Neural cell (in vitro differentiated cells): ENCODE results near the gene DENND5B. TPM values are rescaled to one million over a fixed set of nuclear protein-coding genes. Genes with fewer than 3 reads are reported as not detected.

ENCODE experiments used
- H2AFZ ChIP-seq: fragments of 200-600, 300-800 bp; sonication (generic), shearing (Covaris generic); 2 replicates; pipeline ENCODE4 v1.6.0; 2014; ENCODE audit warnings: low read depth, mild to moderate bottlenecking, antibody characterized with exemption, low read length, moderate library complexity
- H3F3A ChIP-seq: fragments of 200-600 bp; shearing (Covaris generic); 2 replicates; pipeline ENCODE4 v1.6.1; 2016; ENCODE audit warnings: mild to moderate bottlenecking, moderate library complexity, mixed read lengths, antibody characterized with exemption, low read length; ENCODE audit not compliant: insufficient read depth, poor library complexity, severe bottlenecking
- H3K27ac ChIP-seq: fragments of 200-600, 300-800 bp; sonication (generic), shearing (Covaris generic); 2 replicates; pipeline ENCODE4 v1.5.1; 2014; ENCODE audit warnings: mild to moderate bottlenecking, low read length, moderate library complexity
- H3K27me3 ChIP-seq: fragments of 300-800, 200-600 bp; sonication (generic), shearing (Covaris generic); 2 replicates; pipeline ENCODE4 v1.6.0; 2014; ENCODE audit warnings: mild to moderate bottlenecking, low read depth, low read length, moderate library complexity; ENCODE audit not compliant: insufficient read depth
- H3K36me3 ChIP-seq: fragments of 300-800, 200-600 bp; sonication (generic), shearing (Covaris generic); 2 replicates; pipeline ENCODE4 v1.5.1; 2014; ENCODE audit warnings: mild to moderate bottlenecking, antibody characterized with exemption, low read length, moderate library complexity; ENCODE audit not compliant: insufficient read depth
- H3K4me2 ChIP-seq: fragments of 300-800, 200-600 bp; sonication (generic), shearing (Covaris generic); 2 replicates; pipeline ENCODE4 v1.6.0; 2014; ENCODE audit warnings: mild to moderate bottlenecking, low read length
- H3K4me3 ChIP-seq: fragments of 300-800, 200-600 bp; sonication (generic), shearing (Covaris generic); 2 replicates; pipeline ENCODE4 v1.5.1; 2014; ENCODE audit warnings: mild to moderate bottlenecking, low read length, moderate library complexity
- H3K79me2 ChIP-seq: fragments of 200-600 bp; shearing (Covaris generic); replicated peaks from 2 replicates; pipeline ENCODE4 v1.6.0; 2014; ENCODE audit warnings: mild to moderate bottlenecking, low read length, moderate library complexity; ENCODE audit not compliant: insufficient read depth
- H3K9ac ChIP-seq: fragments of 300-800, 200-600 bp; sonication (generic), shearing (Covaris generic); 2 replicates; pipeline ENCODE4 v1.6.1; 2016; ENCODE audit warnings: mild to moderate bottlenecking, low read length, mixed read lengths
- H3K9me2 ChIP-seq: fragments of 200-600 bp; shearing (Covaris generic); 2 replicates; pipeline ENCODE4 v1.6.1; 2016; ENCODE audit warnings: mild to moderate bottlenecking, low read length, mixed read lengths; ENCODE audit not compliant: insufficient read depth
- H3K9me3 ChIP-seq: fragments of 200-600, 300-800 bp; sonication (generic), shearing (Covaris generic); 2 replicates; pipeline ENCODE4 v1.6.1; 2016; ENCODE audit warnings: mild to moderate bottlenecking, mixed run types, low read length, moderate library complexity, mixed read lengths
- H4K20me1 ChIP-seq: fragments of 200-600 bp; shearing (Covaris generic); 2 replicates; pipeline ENCODE4 v1.6.1; 2016; ENCODE audit warnings: mild to moderate bottlenecking, mixed run types; ENCODE audit not compliant: insufficient read depth
- CTCF ChIP-seq: fragments of 450-650 bp; IDR thresholded peaks from 2 replicates; pipeline ENCODE4 v1.5.1; 2014; ENCODE audit warnings: antibody characterized with exemption, mild to moderate bottlenecking, moderate library complexity; ENCODE audit not compliant: poor library complexity, severe bottlenecking
- EP300 ChIP-seq: fragments of 450-650 bp; conservative IDR thresholded peaks from 2 replicates; pipeline ENCODE4 v1.6.1; 2014; ENCODE audit warnings: antibody characterized with exemption, mild to moderate bottlenecking, moderate library complexity; ENCODE audit not compliant: poor library complexity, severe bottlenecking
- EZH2 ChIP-seq: fragments of 200-600, 300-800 bp; shearing (Covaris generic), sonication (generic); IDR thresholded peaks from 2 replicates; pipeline ENCODE4 v1.6.1; 2014; ENCODE audit warnings: antibody characterized with exemption, low read length, borderline replicate concordance, mild to moderate bottlenecking; ENCODE audit not compliant: insufficient read depth, poor library complexity, severe bottlenecking
- MXI1 ChIP-seq: fragments of 450-650 bp; conservative IDR thresholded peaks from 2 replicates; pipeline ENCODE4 v1.6.1; 2014; ENCODE audit warnings: antibody characterized with exemption, mild to moderate bottlenecking; ENCODE audit not compliant: poor library complexity, severe bottlenecking
- POLR2AphosphoS5 ChIP-seq: IDR thresholded peaks from 2 replicates; pipeline ENCODE4 v1.6.1; 2012
- RAD21 ChIP-seq: fragments of 450-650 bp; conservative IDR thresholded peaks from 2 replicates; pipeline ENCODE4 v1.6.1; 2014; ENCODE audit warnings: antibody characterized with exemption, mild to moderate bottlenecking, moderate library complexity
- REST ChIP-seq: IDR thresholded peaks from 2 replicates; pipeline ENCODE4 v1.6.1; 2012; ENCODE audit warnings: borderline replicate concordance
- SMC3 ChIP-seq: fragments of 450-650 bp; conservative IDR thresholded peaks from 2 replicates; pipeline ENCODE4 v1.6.1; 2014; ENCODE audit warnings: antibody characterized with exemption, mild to moderate bottlenecking, moderate library complexity; ENCODE audit not compliant: poor library complexity
- TAF1 ChIP-seq: IDR thresholded peaks from 2 replicates; pipeline ENCODE4 v1.6.1; 2012; ENCODE audit warnings: low read depth
- polyA plus RNA-seq: library from polyadenylated mRNA; depleted of rRNA; stranded (reverse); fragments of >200 nt; gene quantifications from 2 replicates; pipeline ENCODE4 v1.2.3, GENCODE V29; 2014

The DENND5B gene
- polyA plus RNA-seq, 1 donor from 2014 or later: 23.8 TPM

GRCh38 chr12:31600750-31601149 lies 9.8 kb upstream of the DENND5B start:
- Histone ChIP-seq H3K4me2 (no peak overlapping the region), H2AFZ (no peak overlapping the region), H3K9me2 (no peaks in the 10 kb centered on the region), H3K9me3 (no peaks in the 10 kb centered on the region), H4K20me1 (no peaks in the 10 kb centered on the region), H3K27me3 (no peaks in the 10 kb centered on the region), H3K79me2 (no peaks in the 10 kb centered on the region), H3K36me3 (no peaks in the 10 kb centered on the region), H3F3A (no peaks in the 10 kb centered on the region), H3K4me3 (no peak overlapping the region), H3K9ac (no peak overlapping the region), H3K27ac (no peak overlapping the region)
- TF ChIP-seq POLR2AphosphoS5 (no peak), REST (no peak)

- Histone ChIP-seq H4K20me1 (no peaks in the 10 kb centered on the region), H3K4me2 (no peak overlapping the region), H3K4me3 (no peak overlapping the region), H3F3A (no peaks in the 10 kb centered on the region), H3K36me3 (no peaks in the 10 kb centered on the region), H3K79me2 (no peaks in the 10 kb centered on the region), H3K9me3 (no peaks in the 10 kb centered on the region), H2AFZ (no peak overlapping the region), H3K27me3 (no peaks in the 10 kb centered on the region), H3K9me2 (no peaks in the 10 kb centered on the region), H3K9ac (no peak overlapping the region), H3K27ac (no peak overlapping the region)
- TF ChIP-seq MXI1 (no peak), POLR2AphosphoS5 (no peak), RAD21 (no peak), EP300 (no peak), CTCF (no peak), TAF1 (no peak), SMC3 (no peak), REST (no peak), EZH2 (no peak)
These were observed 9.3 kb upstream of the DENND5B start for GRCh38 chr12:31600252-31600651.
